GM12864 (cell line): ENCODE results near the gene GPX8.

Experiments used
- DNase-seq: peaks from one replicate; pipeline ENCODE4 v3.0.0-alpha.2; 2011; ENCODE audit warnings: low read depth
- H3K4me3 ChIP-seq: 2 replicates; pipeline ENCODE4 v1.5.1; 2011; ENCODE audit warnings: mild to moderate bottlenecking, low read depth, low read length, control low read depth
- CTCF ChIP-seq: IDR thresholded peaks from 2 replicates; pipeline ENCODE4 v1.5.1; 2011; ENCODE audit warnings: low read depth, mild to moderate bottlenecking, moderate library complexity, low read length, control low read depth, inconsistent platforms; ENCODE audit errors: missing control alignments

GPX8 gene

GRCh38 chr5:55140908-55141665, 18.9 kb upstream of the GPX8 start:
- no peak overlapping the region for H3K4me3 ChIP-seq
- DNase-seq = no peak
- TF ChIP-seq CTCF = no peak

- no peak for TF ChIP-seq CTCF
- DNase-seq = no peak
- no peak overlapping the region for H3K4me3 ChIP-seq
These were observed 17.9 kb upstream of the GPX8 start for GRCh38 chr5:55141945-55142690.

- TF ChIP-seq CTCF = no peak
- DNase-seq = no peak
- H3K4me3 ChIP-seq = no peak overlapping the region
These were observed 16.3 kb upstream of the GPX8 start for GRCh38 chr5:55143624-55144023.

- H3K4me3 ChIP-seq = no peak overlapping the region
- no peak for TF ChIP-seq CTCF
- DNase-seq = no peak
These were observed 13.9 kb upstream of the GPX8 start for GRCh38 chr5:55146080-55146479.

GRCh38 chr5:55146543-55147151, 13.3 kb upstream of the GPX8 start:
- H3K4me3 ChIP-seq = no peak overlapping the region
- DNase-seq = peak; percentile 34
- TF ChIP-seq CTCF = peak; percentile 96

- no peak for TF ChIP-seq CTCF
- no peak for DNase-seq
- H3K4me3 ChIP-seq = no peak overlapping the region
These were observed 10.6 kb upstream of the GPX8 start for GRCh38 chr5:55149308-55149795.
